Measurements from ENCODE around the gene SUPT5H. TPM values are rescaled to one million over a fixed set of nuclear protein-coding genes. Genes with fewer than 3 reads are reported as not detected.

The SUPT5H gene
- total and polyA plus RNA-seq, 2 of the 13 experiments (the other 11 are each of a cell fraction or from before 2014, with no cell fraction given), result 48.2 to 51.7 TPM

DNA sequence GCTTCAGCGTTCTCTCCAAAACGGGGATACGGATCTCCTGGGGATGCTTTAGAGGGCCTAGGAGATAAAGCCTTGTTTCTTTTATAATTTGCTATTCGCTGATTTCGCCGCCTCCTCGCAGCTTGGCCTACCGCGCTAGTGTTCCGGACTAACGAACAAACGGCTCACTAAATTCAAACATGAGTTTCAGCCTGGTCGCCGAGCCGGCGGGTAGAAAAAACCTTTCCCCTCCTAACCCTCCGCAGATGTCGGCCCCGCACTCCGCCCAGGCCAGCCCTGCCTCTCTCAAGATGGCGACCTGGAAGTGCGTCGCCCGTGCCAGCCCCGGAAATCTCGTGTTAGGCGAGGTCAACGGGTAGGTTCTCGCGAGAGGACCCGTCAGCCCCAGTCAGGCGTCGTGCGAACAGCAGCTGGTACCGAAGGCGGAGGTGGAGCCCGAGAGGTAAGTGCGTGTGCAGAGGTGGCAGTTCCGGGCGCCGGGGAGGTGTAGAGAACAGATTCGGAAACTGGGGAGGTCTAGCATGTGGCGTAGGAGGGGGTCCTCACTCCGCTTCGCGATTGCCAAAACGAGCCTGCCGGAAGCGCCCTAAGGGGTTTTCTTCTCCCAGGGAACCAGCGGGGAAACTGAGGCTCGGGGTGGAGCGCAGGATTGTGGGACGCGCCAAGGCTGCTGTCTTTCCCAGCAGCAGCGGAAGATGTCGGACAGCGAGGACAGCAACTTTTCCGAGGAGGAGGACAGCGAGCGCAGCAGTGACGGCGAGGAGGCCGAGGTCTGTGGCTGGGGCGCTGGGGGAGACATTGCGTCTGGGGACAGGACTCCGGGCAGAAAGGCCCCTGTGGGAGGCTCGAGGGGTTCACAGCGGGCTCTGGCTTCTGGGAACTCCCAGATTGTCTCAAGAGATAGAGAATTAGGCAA lies at the start of gene SUPT5H (continued):
- TF ChIP-seq ZNF407 (CRISPR knock-in tag; IDR thresholded peaks at IDR 0.05; ENCODE audit: not compliant biosample characterization), result peak; percentile 77
- peak; percentile 77 for TF ChIP-seq HCFC1 (IDR thresholded peaks at IDR 0.05; ENCODE audit: low read depth, low read length)
- no peak for TF ChIP-seq ZNF251 (CRISPR knock-in tag; IDR thresholded peaks at IDR 0.05)
- TF ChIP-seq MTF2 (CRISPR knock-in tag; IDR thresholded peaks at IDR 0.05; ENCODE audit: borderline replicate concordance), result no peak
- TF ChIP-seq TFAP4 (IDR thresholded peaks at IDR 0.05; ENCODE audit: borderline replicate concordance, low read depth), result peak; percentile 95
- TF ChIP-seq TRIM22 (IDR thresholded peaks at IDR 0.05), result no peak
- TF ChIP-seq ZNF143 (CRISPR knock-in tag; IDR thresholded peaks at IDR 0.05), result peak; percentile 87
- peak; percentile 69 for TF ChIP-seq NCOA2 (CRISPR knock-in tag; IDR thresholded peaks at IDR 0.05)
- no peak for TF ChIP-seq ZFP1 (CRISPR knock-in tag; IDR thresholded peaks at IDR 0.05)
- TF ChIP-seq ZNF44 (CRISPR knock-in tag; IDR thresholded peaks at IDR 0.05), result peak; percentile 79; the same call in 1 of the 2 replicates
- no peak for TF ChIP-seq ZNF138 (CRISPR knock-in tag; IDR thresholded peaks at IDR 0.05; ENCODE audit: low read depth)
- TF ChIP-seq, protein P1, sequence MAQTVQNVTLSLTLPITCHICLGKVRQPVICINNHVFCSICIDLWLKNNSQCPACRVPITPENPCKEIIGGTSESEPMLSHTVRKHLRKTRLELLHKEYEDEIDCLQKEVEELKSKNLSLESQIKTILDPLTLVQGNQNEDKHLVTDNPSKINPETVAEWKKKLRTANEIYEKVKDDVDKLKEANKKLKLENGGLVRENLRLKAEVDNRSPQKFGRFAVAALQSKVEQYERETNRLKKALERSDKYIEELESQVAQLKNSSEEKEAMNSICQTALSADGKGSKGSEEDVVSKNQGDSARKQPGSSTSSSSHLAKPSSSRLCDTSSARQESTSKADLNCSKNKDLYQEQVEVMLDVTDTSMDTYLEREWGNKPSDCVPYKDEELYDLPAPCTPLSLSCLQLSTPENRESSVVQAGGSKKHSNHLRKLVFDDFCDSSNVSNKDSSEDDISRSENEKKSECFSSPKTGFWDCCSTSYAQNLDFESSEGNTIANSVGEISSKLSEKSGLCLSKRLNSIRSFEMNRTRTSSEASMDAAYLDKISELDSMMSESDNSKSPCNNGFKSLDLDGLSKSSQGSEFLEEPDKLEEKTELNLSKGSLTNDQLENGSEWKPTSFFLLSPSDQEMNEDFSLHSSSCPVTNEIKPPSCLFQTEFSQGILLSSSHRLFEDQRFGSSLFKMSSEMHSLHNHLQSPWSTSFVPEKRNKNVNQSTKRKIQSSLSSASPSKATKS (CRISPR knock-in tag; IDR thresholded peaks at IDR 0.05), result no peak
- no peak for TF ChIP-seq ZNF431 (CRISPR knock-in tag; IDR thresholded peaks at IDR 0.05; ENCODE audit: borderline replicate concordance, low read depth)
- TF ChIP-seq ZMYM2 (CRISPR knock-in tag; IDR thresholded peaks at IDR 0.05), result no peak
